ENCODE measurements around the gene RELA. TPM values are rescaled to one million over a fixed set of nuclear protein-coding genes. Genes with fewer than 3 reads are reported as not detected.

Gene RELA
- total and polyA plus RNA-seq, 2 of the 13 experiments (the other 11 are each of a cell fraction or from before 2014, with no cell fraction given) = 21.4 to 40.5 TPM

DNA sequence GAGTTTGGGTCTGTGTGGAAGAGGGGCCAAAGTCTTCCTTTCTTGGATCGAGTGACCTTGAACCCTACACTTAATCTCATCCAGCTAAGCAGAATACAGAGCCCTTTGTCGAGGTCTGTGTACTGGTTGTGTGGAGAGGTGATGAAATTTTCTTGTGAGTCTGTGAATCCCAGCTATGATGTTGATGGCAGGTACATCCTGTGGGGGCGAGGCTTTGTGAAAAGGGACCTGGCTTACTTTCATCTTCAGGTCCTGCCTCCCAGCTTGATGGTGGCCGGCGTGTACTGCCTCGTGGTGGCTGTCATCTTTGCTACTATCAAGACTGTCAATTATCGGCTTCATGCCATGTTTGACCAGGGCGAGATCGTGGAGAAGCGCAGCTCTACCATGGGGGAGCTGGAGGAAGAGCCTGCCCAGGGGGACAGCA lies 46.1 kb downstream of the RELA start (continued):
- TF ChIP-seq EED (CRISPR knock-in tag; IDR thresholded peaks at IDR 0.05) = no peak
- TF ChIP-seq ZNF33B (CRISPR knock-in tag; IDR thresholded peaks at IDR 0.05) = no peak
- TF ChIP-seq ZNF468 (CRISPR knock-in tag; IDR thresholded peaks at IDR 0.05) = no peak
- no peak for TF ChIP-seq ZNF878 (CRISPR knock-in tag; IDR thresholded peaks at IDR 0.05)
- TF ChIP-seq, protein P1, sequence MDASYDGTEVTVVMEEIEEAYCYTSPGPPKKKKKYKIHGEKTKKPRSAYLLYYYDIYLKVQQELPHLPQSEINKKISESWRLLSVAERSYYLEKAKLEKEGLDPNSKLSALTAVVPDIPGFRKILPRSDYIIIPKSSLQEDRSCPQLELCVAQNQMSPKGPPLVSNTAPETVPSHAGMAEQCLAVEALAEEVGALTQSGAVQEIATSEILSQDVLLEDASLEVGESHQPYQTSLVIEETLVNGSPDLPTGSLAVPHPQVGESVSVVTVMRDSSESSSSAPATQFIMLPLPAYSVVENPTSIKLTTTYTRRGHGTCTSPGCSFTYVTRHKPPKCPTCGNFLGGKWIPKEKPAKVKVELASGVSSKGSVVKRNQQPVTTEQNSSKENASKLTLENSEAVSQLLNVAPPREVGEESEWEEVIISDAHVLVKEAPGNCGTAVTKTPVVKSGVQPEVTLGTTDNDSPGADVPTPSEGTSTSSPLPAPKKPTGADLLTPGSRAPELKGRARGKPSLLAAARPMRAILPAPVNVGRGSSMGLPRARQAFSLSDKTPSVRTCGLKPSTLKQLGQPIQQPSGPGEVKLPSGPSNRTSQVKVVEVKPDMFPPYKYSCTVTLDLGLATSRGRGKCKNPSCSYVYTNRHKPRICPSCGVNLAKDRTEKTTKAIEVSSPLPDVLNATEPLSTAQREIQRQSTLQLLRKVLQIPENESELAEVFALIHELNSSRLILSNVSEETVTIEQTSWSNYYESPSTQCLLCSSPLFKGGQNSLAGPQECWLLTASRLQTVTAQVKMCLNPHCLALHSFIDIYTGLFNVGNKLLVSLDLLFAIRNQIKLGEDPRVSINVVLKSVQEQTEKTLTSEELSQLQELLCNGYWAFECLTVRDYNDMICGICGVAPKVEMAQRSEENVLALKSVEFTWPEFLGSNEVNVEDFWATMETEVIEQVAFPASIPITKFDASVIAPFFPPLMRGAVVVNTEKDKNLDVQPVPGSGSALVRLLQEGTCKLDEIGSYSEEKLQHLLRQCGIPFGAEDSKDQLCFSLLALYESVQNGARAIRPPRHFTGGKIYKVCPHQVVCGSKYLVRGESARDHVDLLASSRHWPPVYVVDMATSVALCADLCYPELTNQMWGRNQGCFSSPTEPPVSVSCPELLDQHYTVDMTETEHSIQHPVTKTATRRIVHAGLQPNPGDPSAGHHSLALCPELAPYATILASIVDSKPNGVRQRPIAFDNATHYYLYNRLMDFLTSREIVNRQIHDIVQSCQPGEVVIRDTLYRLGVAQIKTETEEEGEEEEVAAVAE (CRISPR knock-in tag; IDR thresholded peaks at IDR 0.05; ENCODE audit: borderline replicate concordance) = 0 out of 2 replicates have a peak, but pooled peaks have one; percentile 16
- TF ChIP-seq, protein P2, sequence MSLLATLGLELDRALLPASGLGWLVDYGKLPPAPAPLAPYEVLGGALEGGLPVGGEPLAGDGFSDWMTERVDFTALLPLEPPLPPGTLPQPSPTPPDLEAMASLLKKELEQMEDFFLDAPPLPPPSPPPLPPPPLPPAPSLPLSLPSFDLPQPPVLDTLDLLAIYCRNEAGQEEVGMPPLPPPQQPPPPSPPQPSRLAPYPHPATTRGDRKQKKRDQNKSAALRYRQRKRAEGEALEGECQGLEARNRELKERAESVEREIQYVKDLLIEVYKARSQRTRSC (CRISPR knock-in tag; IDR thresholded peaks at IDR 0.05; ENCODE audit: low read depth) = no peak
- TF ChIP-seq SMYD3 (CRISPR knock-in tag; IDR thresholded peaks at IDR 0.05) = no peak
- TF ChIP-seq KDM5B (CRISPR knock-in tag; IDR thresholded peaks at IDR 0.05; ENCODE audit: borderline replicate concordance) = no peak
- no peak for TF ChIP-seq PBX3 (CRISPR knock-in tag; IDR thresholded peaks at IDR 0.05; ENCODE audit: borderline replicate concordance)
- TF ChIP-seq SKIL (CRISPR knock-in tag; IDR thresholded peaks at IDR 0.05; ENCODE audit: borderline replicate concordance) = no peak
- TF ChIP-seq ZNF556 (CRISPR knock-in tag; IDR thresholded peaks at IDR 0.05; ENCODE audit: borderline replicate concordance) = no peak
- no peak for TF ChIP-seq SAFB2 (CRISPR knock-in tag; IDR thresholded peaks at IDR 0.05; ENCODE audit: borderline replicate concordance, low read depth)
- TF ChIP-seq, protein P3, sequence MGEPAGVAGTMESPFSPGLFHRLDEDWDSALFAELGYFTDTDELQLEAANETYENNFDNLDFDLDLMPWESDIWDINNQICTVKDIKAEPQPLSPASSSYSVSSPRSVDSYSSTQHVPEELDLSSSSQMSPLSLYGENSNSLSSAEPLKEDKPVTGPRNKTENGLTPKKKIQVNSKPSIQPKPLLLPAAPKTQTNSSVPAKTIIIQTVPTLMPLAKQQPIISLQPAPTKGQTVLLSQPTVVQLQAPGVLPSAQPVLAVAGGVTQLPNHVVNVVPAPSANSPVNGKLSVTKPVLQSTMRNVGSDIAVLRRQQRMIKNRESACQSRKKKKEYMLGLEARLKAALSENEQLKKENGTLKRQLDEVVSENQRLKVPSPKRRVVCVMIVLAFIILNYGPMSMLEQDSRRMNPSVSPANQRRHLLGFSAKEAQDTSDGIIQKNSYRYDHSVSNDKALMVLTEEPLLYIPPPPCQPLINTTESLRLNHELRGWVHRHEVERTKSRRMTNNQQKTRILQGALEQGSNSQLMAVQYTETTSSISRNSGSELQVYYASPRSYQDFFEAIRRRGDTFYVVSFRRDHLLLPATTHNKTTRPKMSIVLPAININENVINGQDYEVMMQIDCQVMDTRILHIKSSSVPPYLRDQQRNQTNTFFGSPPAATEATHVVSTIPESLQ (CRISPR knock-in tag; conservative IDR thresholded peaks at IDR 0.05) = no peak
- peak; percentile 28; the same call in 1 of the 2 replicates for TF ChIP-seq SP5 (CRISPR knock-in tag; IDR thresholded peaks at IDR 0.05; ENCODE audit: borderline replicate concordance, low read depth)
- TF ChIP-seq, protein P4, sequence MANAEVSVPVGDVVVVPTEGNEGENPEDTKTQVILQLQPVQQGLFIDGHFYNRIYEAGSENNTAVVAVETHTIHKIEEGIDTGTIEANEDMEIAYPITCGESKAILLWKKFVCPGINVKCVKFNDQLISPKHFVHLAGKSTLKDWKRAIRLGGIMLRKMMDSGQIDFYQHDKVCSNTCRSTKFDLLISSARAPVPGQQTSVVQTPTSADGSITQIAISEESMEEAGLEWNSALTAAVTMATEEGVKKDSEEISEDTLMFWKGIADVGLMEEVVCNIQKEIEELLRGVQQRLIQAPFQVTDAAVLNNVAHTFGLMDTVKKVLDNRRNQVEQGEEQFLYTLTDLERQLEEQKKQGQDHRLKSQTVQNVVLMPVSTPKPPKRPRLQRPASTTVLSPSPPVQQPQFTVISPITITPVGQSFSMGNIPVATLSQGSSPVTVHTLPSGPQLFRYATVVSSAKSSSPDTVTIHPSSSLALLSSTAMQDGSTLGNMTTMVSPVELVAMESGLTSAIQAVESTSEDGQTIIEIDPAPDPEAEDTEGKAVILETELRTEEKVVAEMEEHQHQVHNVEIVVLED (CRISPR knock-in tag; IDR thresholded peaks at IDR 0.05; ENCODE audit: borderline replicate concordance) = no peak
- TF ChIP-seq SMAD3 (CRISPR knock-in tag; IDR thresholded peaks at IDR 0.05) = peak; percentile 39; the same call in 1 of the 2 replicates
- no peak for TF ChIP-seq EHMT2 (IDR thresholded peaks at IDR 0.05; ENCODE audit: borderline replicate concordance, low read depth, low read length)

Measured in HepG2 (cell line).